Keratinocyte (primary cell): Measurements from ENCODE around the gene ADCY10. TPM values are rescaled to one million over a fixed set of nuclear protein-coding genes. Genes with fewer than 3 reads are reported as not detected.

ENCODE experiments used
- DNase-seq: peaks from one replicate; pipeline ENCODE4 v3.0.0-alpha.2; 2011; ENCODE audit warnings: low read depth, missing footprints, low spot score
- FAIRE-seq: peaks from 2 replicates; lab custom pipeline; 2011; peaks lifted over from hg19 to GRCh38; lab: Jason Lieb, UNC
- H2AFZ ChIP-seq: 2 replicates; pipeline ENCODE4 v1.6.0; 2012; ENCODE audit warnings: low read length, control low read depth, inconsistent platforms; ENCODE audit not compliant: control insufficient read depth
- H3K27ac ChIP-seq: 2 replicates; pipeline ENCODE4 v1.5.1; 2011; ENCODE audit warnings: low read length; ENCODE audit not compliant: control insufficient read depth, insufficient read depth
- H3K27me3 ChIP-seq: 3 replicates; pipeline ENCODE4 v1.6.0; 2011; ENCODE audit warnings: low read length; ENCODE audit not compliant: control insufficient read depth, insufficient read depth; ENCODE audit errors: extremely low read depth
- H3K36me3 ChIP-seq, 2 experiments: 2 replicates in 1 of 2; 3 replicates in 1 of 2; pipeline ENCODE4 v1.5.1; 2011; ENCODE audit warnings: low read length in 2 of 2, mild to moderate bottlenecking in 1 of 2; ENCODE audit not compliant: control insufficient read depth in 2 of 2, insufficient read depth in 2 of 2; ENCODE audit errors: extremely low read depth in 1 of 2
- H3K4me1 ChIP-seq: 3 replicates; pipeline ENCODE4 v1.5.1; 2011; ENCODE audit warnings: low read length; ENCODE audit not compliant: control insufficient read depth, insufficient read depth; ENCODE audit errors: extremely low read depth
- H3K4me2 ChIP-seq: 3 replicates; pipeline ENCODE4 v1.6.0; 2011; ENCODE audit warnings: low read depth, low read length; ENCODE audit not compliant: control insufficient read depth, insufficient read depth; ENCODE audit errors: extremely low read depth
- H3K4me3 ChIP-seq, 3 experiments: fragments of 200-600 bp in 1 of 3; sonication (generic) in 1 of 3; 2 replicates in 2 of 3; 3 replicates in 1 of 3; pipeline ENCODE4 v1.5.1; 2011 to 2016; ENCODE audit warnings: low read length in 3 of 3, mild to moderate bottlenecking in 3 of 3, control low read depth in 2 of 3, inconsistent platforms in 1 of 3, low read depth in 1 of 3, mixed read lengths in 1 of 3, mixed run types in 1 of 3, moderate library complexity in 1 of 3; ENCODE audit not compliant: control insufficient read depth in 2 of 3, insufficient read depth in 2 of 3; ENCODE audit errors: extremely low read depth in 1 of 3
- H3K79me2 ChIP-seq: 2 replicates; pipeline ENCODE4 v1.6.0; 2012; ENCODE audit warnings: low read length; ENCODE audit not compliant: control insufficient read depth, insufficient read depth
- H3K9ac ChIP-seq: 3 replicates; pipeline ENCODE4 v1.6.0; 2011; ENCODE audit warnings: low read length; ENCODE audit not compliant: control insufficient read depth, insufficient read depth; ENCODE audit errors: extremely low read depth
- H3K9me1 ChIP-seq: 3 replicates; pipeline ENCODE4 v1.6.0; 2011; ENCODE audit warnings: low read length; ENCODE audit not compliant: control insufficient read depth, insufficient read depth; ENCODE audit errors: extremely low read depth
- H3K9me3 ChIP-seq: 2 replicates; pipeline ENCODE4 v1.5.1; 2012; ENCODE audit warnings: low read depth, low read length; ENCODE audit not compliant: control insufficient read depth
- H4K20me1 ChIP-seq: 3 replicates; pipeline ENCODE4 v1.6.0; 2011; ENCODE audit warnings: low read length; ENCODE audit not compliant: control insufficient read depth, insufficient read depth; ENCODE audit errors: extremely low read depth
- EZH2 ChIP-seq: IDR thresholded peaks from one replicate; pipeline ENCODE4 v1.6.1; 2012; ENCODE audit warnings: inconsistent platforms, mild to moderate bottlenecking, low read length, moderate library complexity
- dilution Hi-C: fragments of 300-500 bp; cut with MboI; formaldehyde crosslinking; loops from one replicate; pipeline ENCODE4 v1.7.0; 2020; ENCODE audit warnings: low sequenced_read_pairs; ENCODE audit not compliant: extremely low pct_ligation_motif_present
- polyA plus RNA-seq, 5 experiments: library from polyadenylated mRNA; depleted of rRNA in 3 of 5; stranded (reverse) in 3 of 5; stranded (forward) in 1 of 5; unstranded in 1 of 5; fragments of >200 nt; gene quantifications; 1 replicate in 1 of 5; 2 replicates in 3 of 5; 3 replicates in 1 of 5; pipeline versions ENCODE4 v1.2.1 to v1.2.3, GENCODE V29; 2011 to 2012; ENCODE audit warnings: missing spikeins in 2 of 5, low read depth in 1 of 5, low replicate concordance in 1 of 5
- TF ChIP-seq, protein P1 (sequence below), 3 experiments: IDR thresholded peaks in 1 of 3; conservative IDR thresholded peaks in 1 of 3; optimal IDR thresholded peaks in 1 of 3; 2 replicates in 2 of 3; 3 replicates in 1 of 3; pipeline versions ENCODE3 to v1.5.1; 2011; ENCODE audit warnings: low read length in 3 of 3, mild to moderate bottlenecking in 3 of 3, moderate library complexity in 2 of 3, control low read depth in 1 of 3, inconsistent platforms in 1 of 3; ENCODE audit not compliant: insufficient read depth in 2 of 3; ENCODE audit errors: extremely low read depth in 1 of 3

ADCY10 gene
- polyA plus RNA-seq, 1 donor (not counting 4 experiments of a cell fraction or from before 2014, with no cell fraction given): 0.04 TPM

DNA sequence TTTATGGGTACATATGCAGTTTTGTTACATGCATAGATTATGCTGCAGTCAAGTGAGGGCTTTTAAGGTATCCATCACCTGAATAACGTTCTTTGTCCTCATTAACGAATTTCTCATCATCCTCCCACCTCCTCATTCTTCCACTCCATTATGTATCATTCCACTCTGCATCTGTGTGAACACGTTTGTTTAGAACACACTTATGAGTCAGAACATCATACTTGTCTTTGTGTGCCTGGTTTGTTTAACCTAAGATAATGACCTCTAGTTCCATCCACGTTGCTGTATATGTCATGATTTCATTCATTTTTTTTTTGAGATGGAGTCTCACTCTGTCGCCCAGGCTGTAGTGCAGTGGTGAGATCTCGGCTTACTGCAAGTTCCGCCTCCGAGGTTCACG is 29.6 kb upstream of the ADCY10 start:
- H3K4me3 ChIP-seq: no peak overlapping the region
- H4K20me1 ChIP-seq: no peaks in the 10 kb centered on the region
- DNase-seq: peak; percentile 19

DNA sequence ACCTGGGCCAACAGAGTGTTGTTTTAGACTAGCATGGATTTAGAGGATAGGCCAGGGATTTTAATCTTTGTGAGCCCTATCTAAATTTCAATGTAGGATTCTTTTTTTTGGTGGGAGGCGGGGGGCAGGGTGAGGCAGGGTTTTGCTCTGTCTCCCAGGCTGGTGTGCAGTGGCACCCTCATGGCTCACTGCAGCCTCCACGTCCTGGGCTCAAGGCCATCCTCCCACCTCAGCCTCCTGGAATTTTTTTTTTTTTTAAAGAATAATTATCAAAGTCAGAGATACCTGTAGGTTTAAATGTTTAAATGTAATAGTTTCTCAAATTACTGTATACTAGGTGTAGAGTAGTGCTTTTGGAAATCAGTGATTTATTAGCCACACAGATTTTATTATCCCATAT is 26.3 kb upstream of the ADCY10 start:
- H4K20me1 ChIP-seq: no peaks in the 10 kb centered on the region
- no peak overlapping the region for H3K9ac ChIP-seq
- no peaks in the 10 kb centered on the region for H3K4me1 ChIP-seq
- FAIRE-seq (no peak), DNase-seq (no peak)
- peaks cover 0 to 4% of the 10 kb centered on the region in 2 experiments for H3K36me3 ChIP-seq
- H3K27ac ChIP-seq: no peak overlapping the region
- TF ChIP-seq, protein P1, sequence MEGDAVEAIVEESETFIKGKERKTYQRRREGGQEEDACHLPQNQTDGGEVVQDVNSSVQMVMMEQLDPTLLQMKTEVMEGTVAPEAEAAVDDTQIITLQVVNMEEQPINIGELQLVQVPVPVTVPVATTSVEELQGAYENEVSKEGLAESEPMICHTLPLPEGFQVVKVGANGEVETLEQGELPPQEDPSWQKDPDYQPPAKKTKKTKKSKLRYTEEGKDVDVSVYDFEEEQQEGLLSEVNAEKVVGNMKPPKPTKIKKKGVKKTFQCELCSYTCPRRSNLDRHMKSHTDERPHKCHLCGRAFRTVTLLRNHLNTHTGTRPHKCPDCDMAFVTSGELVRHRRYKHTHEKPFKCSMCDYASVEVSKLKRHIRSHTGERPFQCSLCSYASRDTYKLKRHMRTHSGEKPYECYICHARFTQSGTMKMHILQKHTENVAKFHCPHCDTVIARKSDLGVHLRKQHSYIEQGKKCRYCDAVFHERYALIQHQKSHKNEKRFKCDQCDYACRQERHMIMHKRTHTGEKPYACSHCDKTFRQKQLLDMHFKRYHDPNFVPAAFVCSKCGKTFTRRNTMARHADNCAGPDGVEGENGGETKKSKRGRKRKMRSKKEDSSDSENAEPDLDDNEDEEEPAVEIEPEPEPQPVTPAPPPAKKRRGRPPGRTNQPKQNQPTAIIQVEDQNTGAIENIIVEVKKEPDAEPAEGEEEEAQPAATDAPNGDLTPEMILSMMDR (optimal IDR thresholded peaks at IDR 0.05 in 1 of 3, IDR thresholded peaks at IDR 0.05 in 1 of 3, conservative IDR thresholded peaks at IDR 0.05 in 1 of 3; ENCODE audit: extremely low read depth in 1 of 3, insufficient read depth in 2 of 3, low read length in 3 of 3): no peak
- no peak for TF ChIP-seq EZH2
- dilution Hi-C loops: no loop called here
- no peak overlapping the region for H2AFZ ChIP-seq
- H3K4me2 ChIP-seq: no peak overlapping the region
- no peak overlapping the region for H3K4me3 ChIP-seq
- no peaks in the 10 kb centered on the region for H3K27me3 ChIP-seq
- H3K79me2 ChIP-seq: peaks cover 84% of the 10 kb centered on the region
- no peaks in the 10 kb centered on the region for H3K9me3 ChIP-seq
- no peaks in the 10 kb centered on the region for H3K9me1 ChIP-seq

More for the DNA sequence above, 29.6 kb upstream of the ADCY10 start:
- Histone ChIP-seq H3K4me2 (no peak overlapping the region), H3K79me2 (peaks cover 93% of the 10 kb centered on the region), H3K27me3 (no peaks in the 10 kb centered on the region), H3K4me1 (no peaks in the 10 kb centered on the region), H3K36me3 (peaks cover 0 to 4% of the 10 kb centered on the region in 2 experiments), H3K27ac (no peak overlapping the region), H2AFZ (no peak overlapping the region), H3K9me3 (no peaks in the 10 kb centered on the region), H3K9me1 (no peaks in the 10 kb centered on the region), H3K9ac (no peak overlapping the region)
- TF ChIP-seq, protein P1 (optimal IDR thresholded peaks at IDR 0.05 in 1 of 3, IDR thresholded peaks at IDR 0.05 in 1 of 3, conservative IDR thresholded peaks at IDR 0.05 in 1 of 3; ENCODE audit: extremely low read depth in 1 of 3, insufficient read depth in 2 of 3, low read length in 3 of 3): no peak
- TF ChIP-seq EZH2: no peak
- dilution Hi-C loops: no loop called here
- FAIRE-seq: no peak
